Suprapubic skin (tissue), 4 donors: Measurements from ENCODE around the gene ATG2A.

Experiments used
- EP300 ChIP-seq: sonication (generic); formaldehyde crosslinking; IDR thresholded peaks from one replicate; pipeline ENCODE4 v1.6.1; 2017; ENCODE audit warnings: antibody characterized with exemption
- POLR2A ChIP-seq, 2 donors: fragments of 450-650 bp; IDR thresholded peaks; one replicate each; pipeline ENCODE4 v1.6.1; 2017; ENCODE audit warnings: antibody characterized with exemption in 2 of 2, mild to moderate bottlenecking in 2 of 2, moderate library complexity in 2 of 2
- POLR2AphosphoS5 ChIP-seq, 3 donors: sonication (generic); formaldehyde crosslinking; IDR thresholded peaks; one replicate each; pipeline ENCODE4 v1.6.1; 2017; ENCODE audit warnings: antibody characterized with exemption in 3 of 3
- TF ChIP-seq, protein P1 (sequence below), 2 donors: fragments of 200-600 bp in 1 of 2; fragments of 450-650 bp in 1 of 2; sonication (generic) in 1 of 2; IDR thresholded peaks; one replicate each; pipeline ENCODE4 v1.5.1; 2016 to 2019; ENCODE audit warnings: antibody characterized with exemption in 2 of 2, mild to moderate bottlenecking in 1 of 2, moderate library complexity in 1 of 2

DNA sequence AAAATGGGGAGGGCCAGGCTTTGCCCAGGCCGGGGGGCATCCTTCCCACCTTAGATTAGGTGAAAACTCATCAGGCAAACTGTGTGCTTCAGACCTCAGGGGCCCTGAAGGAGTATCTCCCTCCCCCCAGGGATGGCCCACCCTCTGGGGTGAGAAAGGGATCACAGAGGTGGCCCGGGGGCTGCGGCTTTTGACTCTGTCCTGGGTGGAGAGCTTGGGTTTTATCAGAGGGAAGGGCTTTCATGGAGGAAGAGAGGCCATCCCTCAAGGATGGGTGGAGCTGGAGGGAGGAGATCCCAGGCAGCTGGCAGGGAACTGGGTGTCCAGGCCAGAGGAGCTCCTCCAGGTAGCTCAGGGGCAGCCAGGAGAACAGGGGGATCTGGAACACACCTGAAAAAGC is 4.4 kb upstream of the ATG2A start:
- TF ChIP-seq, protein P1, sequence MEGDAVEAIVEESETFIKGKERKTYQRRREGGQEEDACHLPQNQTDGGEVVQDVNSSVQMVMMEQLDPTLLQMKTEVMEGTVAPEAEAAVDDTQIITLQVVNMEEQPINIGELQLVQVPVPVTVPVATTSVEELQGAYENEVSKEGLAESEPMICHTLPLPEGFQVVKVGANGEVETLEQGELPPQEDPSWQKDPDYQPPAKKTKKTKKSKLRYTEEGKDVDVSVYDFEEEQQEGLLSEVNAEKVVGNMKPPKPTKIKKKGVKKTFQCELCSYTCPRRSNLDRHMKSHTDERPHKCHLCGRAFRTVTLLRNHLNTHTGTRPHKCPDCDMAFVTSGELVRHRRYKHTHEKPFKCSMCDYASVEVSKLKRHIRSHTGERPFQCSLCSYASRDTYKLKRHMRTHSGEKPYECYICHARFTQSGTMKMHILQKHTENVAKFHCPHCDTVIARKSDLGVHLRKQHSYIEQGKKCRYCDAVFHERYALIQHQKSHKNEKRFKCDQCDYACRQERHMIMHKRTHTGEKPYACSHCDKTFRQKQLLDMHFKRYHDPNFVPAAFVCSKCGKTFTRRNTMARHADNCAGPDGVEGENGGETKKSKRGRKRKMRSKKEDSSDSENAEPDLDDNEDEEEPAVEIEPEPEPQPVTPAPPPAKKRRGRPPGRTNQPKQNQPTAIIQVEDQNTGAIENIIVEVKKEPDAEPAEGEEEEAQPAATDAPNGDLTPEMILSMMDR (IDR thresholded peaks at IDR 0.05) = no peak
- TF ChIP-seq POLR2A (IDR thresholded peaks at IDR 0.05) = no peak
- no peak for TF ChIP-seq EP300
- no peak for TF ChIP-seq POLR2AphosphoS5 (IDR thresholded peaks at IDR 0.05)
